GM23338 (cell line): Measurements from ENCODE around the gene CDC25B.

Experiments used
- CREB1 ChIP-seq: fragments of 250-450 bp; sonication (Bioruptor Pico); IDR thresholded peaks from 2 replicates; pipeline ENCODE4 v1.5.0; 2020; ENCODE audit warnings: low read depth, mild to moderate bottlenecking, moderate library complexity
- CTCF ChIP-seq, 2 experiments: fragments of 200-600 bp in 1 of 2; sonication (generic) in 1 of 2; conservative IDR thresholded peaks; 2 replicates each; pipeline versions ENCODE4 v1.5.1 to v1.6.1; 2016 to 2017; ENCODE audit warnings: antibody characterized with exemption in 2 of 2, low read depth in 2 of 2, mild to moderate bottlenecking in 2 of 2, moderate library complexity in 1 of 2
- EZH2 ChIP-seq: fragments of 200-600 bp; sonication (generic); IDR thresholded peaks from one replicate; pipeline ENCODE4 v1.8.0; 2017; ENCODE audit warnings: antibody characterized with exemption, mild to moderate bottlenecking, low read depth; ENCODE audit not compliant: unreplicated experiment
- EZH2phosphoT487 ChIP-seq: fragments of 200-600 bp; sonication (generic); IDR thresholded peaks from one replicate; pipeline ENCODE4 v1.8.1; 2018; ENCODE audit warnings: antibody characterized with exemption; ENCODE audit not compliant: unreplicated experiment
- JUNB ChIP-seq: IDR thresholded peaks from one replicate; pipeline ENCODE4 v1.6.1; 2016; ENCODE audit warnings: antibody characterized with exemption; ENCODE audit not compliant: unreplicated experiment
- POLR2AphosphoS5 ChIP-seq: IDR thresholded peaks from 2 replicates; pipeline ENCODE4 v1.6.1; 2016; ENCODE audit warnings: antibody characterized with exemption, low read depth
- REST ChIP-seq: IDR thresholded peaks from one replicate; pipeline ENCODE4 v1.6.1; 2018; ENCODE audit warnings: antibody characterized with exemption; ENCODE audit not compliant: unreplicated experiment

- TF ChIP-seq CREB1 (CRISPR knock-in tag): no peak
- no peak for TF ChIP-seq CTCF (conservative IDR thresholded peaks at IDR 0.05; ENCODE audit: low read depth in 2 of 2)
- no peak for TF ChIP-seq POLR2AphosphoS5
- no peak for TF ChIP-seq EZH2phosphoT487
- TF ChIP-seq REST: no peak
- TF ChIP-seq EZH2: no peak
- TF ChIP-seq JUNB: no peak
Measured at GRCh38 chr20:3767110-3767426, 29.0 kb upstream of the CDC25B start.
